Measurements from ENCODE around the gene MCM10.

DNA sequence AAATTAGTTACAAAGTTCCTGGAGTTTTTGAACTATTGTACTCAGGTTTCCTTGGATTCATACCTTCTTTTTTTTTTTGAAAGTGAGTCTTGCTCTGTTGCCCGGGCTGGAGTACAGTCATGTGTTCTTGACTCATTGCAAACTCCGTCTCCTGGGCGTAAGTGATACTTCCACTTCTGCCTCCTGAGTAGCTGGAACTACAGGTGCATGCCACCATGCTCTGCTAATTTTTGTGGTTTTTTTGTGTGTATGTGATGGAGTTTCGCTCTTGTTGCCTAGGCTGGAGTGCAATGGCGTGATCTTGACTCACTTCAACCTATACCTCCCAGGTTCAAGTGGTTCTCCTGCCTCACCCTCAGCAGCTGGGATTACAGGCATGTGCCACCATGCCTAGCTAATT is 22.3 kb downstream of the MCM10 start:
- TF ChIP-seq, protein P1, sequence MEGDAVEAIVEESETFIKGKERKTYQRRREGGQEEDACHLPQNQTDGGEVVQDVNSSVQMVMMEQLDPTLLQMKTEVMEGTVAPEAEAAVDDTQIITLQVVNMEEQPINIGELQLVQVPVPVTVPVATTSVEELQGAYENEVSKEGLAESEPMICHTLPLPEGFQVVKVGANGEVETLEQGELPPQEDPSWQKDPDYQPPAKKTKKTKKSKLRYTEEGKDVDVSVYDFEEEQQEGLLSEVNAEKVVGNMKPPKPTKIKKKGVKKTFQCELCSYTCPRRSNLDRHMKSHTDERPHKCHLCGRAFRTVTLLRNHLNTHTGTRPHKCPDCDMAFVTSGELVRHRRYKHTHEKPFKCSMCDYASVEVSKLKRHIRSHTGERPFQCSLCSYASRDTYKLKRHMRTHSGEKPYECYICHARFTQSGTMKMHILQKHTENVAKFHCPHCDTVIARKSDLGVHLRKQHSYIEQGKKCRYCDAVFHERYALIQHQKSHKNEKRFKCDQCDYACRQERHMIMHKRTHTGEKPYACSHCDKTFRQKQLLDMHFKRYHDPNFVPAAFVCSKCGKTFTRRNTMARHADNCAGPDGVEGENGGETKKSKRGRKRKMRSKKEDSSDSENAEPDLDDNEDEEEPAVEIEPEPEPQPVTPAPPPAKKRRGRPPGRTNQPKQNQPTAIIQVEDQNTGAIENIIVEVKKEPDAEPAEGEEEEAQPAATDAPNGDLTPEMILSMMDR (IDR thresholded peaks at IDR 0.05) = no peak
- no peak for TF ChIP-seq POLR2A (IDR thresholded peaks at IDR 0.05)
